HEK293T (cell line): ENCODE measurements around the gene EOMES.

Experiments
- CTCF ChIA-PET: fragments of 350-600 bp; formaldehyde crosslinking; extraction: SDS; loops from one replicate; lab custom pipeline; 2021; ENCODE audit warnings: antibody characterized with exemption, inconsistent platforms; lab: Yijun Ruan, JAX
- POLR2A ChIA-PET: fragments of 350-600 bp; formaldehyde crosslinking; extraction: SDS; loops from one replicate; lab custom pipeline; 2020; ENCODE audit warnings: antibody characterized with exemption, inconsistent platforms; lab: Yijun Ruan, JAX
- DNase-seq: peaks from one replicate; pipeline ENCODE4 v3.0.0; 2012; ENCODE audit warnings: mixed read lengths; ENCODE audit errors: extremely low spot score
- ARNT ChIP-seq: fragments of 450-650 bp; IDR thresholded peaks from 2 replicates; pipeline ENCODE4 v1.6.1; 2017; ENCODE audit warnings: mild to moderate bottlenecking
- BHLHE40 ChIP-seq: fragments of 450-650 bp; IDR thresholded peaks from 2 replicates; pipeline ENCODE4 v1.6.1; 2016; ENCODE audit warnings: mild to moderate bottlenecking, moderate library complexity, borderline replicate concordance
- CTBP1 ChIP-seq: fragments of 450-650 bp; IDR thresholded peaks from 2 replicates; pipeline ENCODE4 v1.6.1; 2016; ENCODE audit warnings: borderline replicate concordance
- ELF4 ChIP-seq: fragments of 450-650 bp; IDR thresholded peaks from 2 replicates; pipeline ENCODE4 v1.6.1; 2017; ENCODE audit warnings: antibody characterized with exemption
- FOXA1 ChIP-seq: fragments of 450-650 bp; IDR thresholded peaks from 2 replicates; pipeline ENCODE4 v1.6.1; 2016; ENCODE audit warnings: mild to moderate bottlenecking
- FOXK2 ChIP-seq: fragments of 450-650 bp; IDR thresholded peaks from 2 replicates; pipeline ENCODE4 v1.6.1; 2016; ENCODE audit warnings: mild to moderate bottlenecking
- FOXM1 ChIP-seq: fragments of 450-650 bp; IDR thresholded peaks from 2 replicates; pipeline ENCODE4 v1.6.1; 2017; ENCODE audit warnings: mild to moderate bottlenecking, borderline replicate concordance
- HDGF ChIP-seq: fragments of 450-650 bp; IDR thresholded peaks from 2 replicates; pipeline ENCODE4 v1.6.1; 2017; ENCODE audit warnings: antibody characterized with exemption, borderline replicate concordance
- L3MBTL2 ChIP-seq: fragments of 450-650 bp; conservative IDR thresholded peaks from 2 replicates; pipeline ENCODE4 v1.6.1; 2016; ENCODE audit warnings: mild to moderate bottlenecking
- LEF1 ChIP-seq: fragments of 450-650 bp; IDR thresholded peaks from 2 replicates; pipeline ENCODE4 v1.6.1; 2017; ENCODE audit warnings: mild to moderate bottlenecking, borderline replicate concordance
- NFRKB ChIP-seq: fragments of 450-650 bp; IDR thresholded peaks from 2 replicates; pipeline ENCODE4 v1.6.1; 2016; ENCODE audit warnings: mild to moderate bottlenecking, moderate library complexity
- PKNOX1 ChIP-seq: fragments of 450-650 bp; IDR thresholded peaks from 2 replicates; pipeline ENCODE4 v1.6.1; 2016
- SP1 ChIP-seq: fragments of 450-650 bp; IDR thresholded peaks from 2 replicates; pipeline ENCODE4 v1.6.1; 2017
- SUZ12 ChIP-seq: fragments of 450-650 bp; IDR thresholded peaks from 2 replicates; pipeline ENCODE4 v1.6.1; 2016; ENCODE audit warnings: mild to moderate bottlenecking
- TARDBP ChIP-seq: fragments of 450-650 bp; IDR thresholded peaks from 2 replicates; pipeline ENCODE4 v1.6.1; 2016
- ZNF384 ChIP-seq: fragments of 450-650 bp; IDR thresholded peaks from 2 replicates; pipeline ENCODE4 v1.6.1; 2016

The EOMES gene

GRCh38 chr3:27670619-27671018 lies 51.5 kb downstream of the EOMES start:
- TF ChIP-seq LEF1: no peak
- no peak for TF ChIP-seq ZNF384
- TF ChIP-seq SUZ12: no peak
- TF ChIP-seq PKNOX1: no peak
- TF ChIP-seq SP1: no peak
- no peak for TF ChIP-seq CTBP1
- TF ChIP-seq FOXM1: no peak
- TF ChIP-seq FOXK2: no peak
- no peak for TF ChIP-seq ARNT
- no peak for TF ChIP-seq ELF4
- TF ChIP-seq NFRKB: no peak
- TF ChIP-seq FOXA1: no peak
- TF ChIP-seq BHLHE40: no peak
- TF ChIP-seq HDGF: no peak
- no peak for TF ChIP-seq TARDBP
- TF ChIP-seq L3MBTL2: no peak
- DNase-seq: no peak
- POLR2A ChIA-PET: interaction anchor here (1.1 kb wide), 1 partner anchor 38 kb away, joined by 3 read pairs; no protein-coding TSS in a partner anchor
- CTCF ChIA-PET: interaction anchor here (0.9 kb wide), 1 partner anchor 525 kb away, joined by 3 read pairs; no protein-coding TSS in a partner anchor

DNA sequence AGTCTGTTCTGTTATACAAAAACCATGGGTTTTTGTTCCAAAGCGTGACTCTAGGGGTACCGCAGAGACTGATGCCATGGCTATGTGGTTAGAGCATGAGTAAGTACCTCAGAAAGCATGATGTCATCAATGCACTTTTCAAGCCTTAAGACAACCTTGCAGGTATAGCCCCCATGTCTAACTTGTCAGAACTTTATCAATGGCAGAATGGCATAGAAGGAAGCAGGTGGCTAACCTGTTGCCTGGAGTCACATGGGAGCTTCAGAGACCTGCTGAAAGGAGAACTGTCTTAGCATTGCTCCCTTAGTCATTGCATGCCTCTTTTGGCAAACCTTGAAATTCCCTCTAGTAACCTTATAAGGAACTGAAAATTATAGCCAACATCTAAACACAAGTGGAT lies 52.5 kb downstream of the EOMES start:
- DNase-seq: no peak
- ChIA-PET CTCF (no interaction called here), POLR2A (interaction anchor here (1.1 kb wide), 1 partner anchor 37 kb away, joined by 3 read pairs; no protein-coding TSS in a partner anchor)
- TF ChIP-seq FOXA1: no peak
- TF ChIP-seq BHLHE40: no peak
- no peak for TF ChIP-seq TARDBP
- TF ChIP-seq ELF4: no peak
- TF ChIP-seq LEF1: no peak
- TF ChIP-seq FOXM1: no peak
- no peak for TF ChIP-seq PKNOX1
- no peak for TF ChIP-seq L3MBTL2
- TF ChIP-seq ARNT: no peak
- TF ChIP-seq ZNF384: no peak
- TF ChIP-seq SP1: no peak
- no peak for TF ChIP-seq SUZ12
- TF ChIP-seq CTBP1: no peak
- no peak for TF ChIP-seq HDGF
- no peak for TF ChIP-seq NFRKB
- no peak for TF ChIP-seq FOXK2

DNA sequence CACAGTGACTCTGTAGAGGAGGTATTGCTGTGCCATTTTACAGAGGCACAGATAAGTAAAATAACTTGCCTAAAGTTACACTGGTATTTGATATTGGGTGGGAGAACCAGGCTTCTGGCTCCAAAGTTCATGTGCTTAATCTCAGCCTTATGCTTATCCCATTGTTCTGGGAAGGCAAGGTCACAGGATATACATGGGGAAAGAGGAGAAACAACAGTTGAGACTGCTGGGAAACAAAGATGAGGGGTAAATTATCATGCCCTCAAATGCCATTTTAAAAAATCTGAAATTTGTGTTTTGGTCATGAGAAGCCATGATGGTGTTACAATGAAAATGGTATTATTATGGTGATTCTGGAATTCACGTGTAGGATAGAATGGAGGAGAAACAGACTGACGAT lies 54.4 kb downstream of the EOMES start:
- DNase-seq: no peak
- ChIA-PET POLR2A (no interaction called here), CTCF (no interaction called here)
- TF ChIP-seq HDGF: no peak
- no peak for TF ChIP-seq ARNT
- TF ChIP-seq FOXA1: no peak
- no peak for TF ChIP-seq CTBP1
- TF ChIP-seq ZNF384: no peak
- TF ChIP-seq L3MBTL2: no peak
- TF ChIP-seq SUZ12: no peak

DNA sequence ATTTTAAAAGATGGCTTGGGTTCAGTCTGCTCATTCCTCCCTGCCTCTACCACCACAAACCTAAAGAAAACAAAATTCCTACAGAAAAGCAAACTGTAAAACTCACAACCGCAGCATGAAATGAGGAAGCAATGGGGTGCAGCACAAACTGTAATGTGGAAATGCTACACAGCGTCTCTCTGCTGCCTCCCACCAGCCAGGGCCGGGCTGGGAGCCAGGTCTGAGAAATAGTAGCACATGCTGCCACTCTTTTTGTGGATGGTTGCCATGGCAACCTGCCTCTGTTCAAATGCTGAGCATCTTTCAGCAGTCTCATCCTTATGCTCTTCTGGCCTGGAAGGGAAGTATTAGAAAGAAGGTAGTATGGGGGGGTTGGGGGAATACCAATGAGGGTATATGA lies 55.4 kb downstream of the EOMES start:
- ChIA-PET POLR2A (no interaction called here), CTCF (no interaction called here)
- TF ChIP-seq L3MBTL2: no peak
- no peak for TF ChIP-seq SP1
- TF ChIP-seq FOXM1: no peak
- no peak for TF ChIP-seq SUZ12
- TF ChIP-seq TARDBP: no peak
- no peak for TF ChIP-seq ARNT
- no peak for DNase-seq

GRCh38 chr3:27666272-27666671 lies 55.9 kb downstream of the EOMES start:
- TF ChIP-seq NFRKB: no peak
- no peak for TF ChIP-seq PKNOX1
- no peak for TF ChIP-seq ZNF384
- TF ChIP-seq SP1: no peak
- no peak for TF ChIP-seq CTBP1
- TF ChIP-seq BHLHE40: no peak
- no peak for TF ChIP-seq SUZ12
- no peak for TF ChIP-seq FOXA1
- TF ChIP-seq ELF4: no peak
- TF ChIP-seq TARDBP: no peak
- no peak for TF ChIP-seq HDGF
- TF ChIP-seq FOXK2: no peak
- TF ChIP-seq LEF1: no peak
- no peak for TF ChIP-seq FOXM1
- no peak for TF ChIP-seq L3MBTL2
- TF ChIP-seq ARNT: no peak
- CTCF ChIA-PET: no interaction called here
- POLR2A ChIA-PET: no interaction called here
- no peak for DNase-seq
